Measurements from ENCODE around the gene RAD18. TPM values are rescaled to one million over a fixed set of nuclear protein-coding genes. Genes with fewer than 3 reads are reported as not detected.

The RAD18 gene
- total and polyA plus RNA-seq, 2 donors (not counting 1 experiment from before 2014, with no cell fraction given): 4.8 to 21.3 TPM

GRCh38 chr3:8827641-8828040 is 135.6 kb downstream of the RAD18 start:
- H2AFZ ChIP-seq (ENCODE audit: insufficient read depth, low read depth, low read length, poor library complexity, severe bottlenecking): no peak overlapping the region
- Mint-ChIP-seq H3K27me3 (no peaks in the 10 kb centered on the region), H3K4me3 (no peak overlapping the region), H3K9me3 (ENCODE audit: insufficient read depth) (no peaks in the 10 kb centered on the region), H3K4me1 (no peaks in the 10 kb centered on the region), H3K27ac (no peak overlapping the region)
- no peaks in the 10 kb centered on the region for H3K36me3 ChIP-seq (replicated peaks in 1 of 2; ENCODE audit: control extremely low read depth in 1 of 2, control insufficient read depth in 1 of 2, extremely low read depth in 1 of 2, insufficient read depth in 2 of 2, low read length in 1 of 2)
- intact Hi-C loops (cut with micrococcal nuclease): no loop called here
- ATAC-seq (ENCODE audit: low read depth): no peak
- H3K9ac ChIP-seq (ENCODE audit: low read length): no peak overlapping the region
- no peak overlapping the region for H3K4me3 ChIP-seq (ENCODE audit: control extremely low read depth in 1 of 5, extremely low read depth in 1 of 5, insufficient read depth in 1 of 5, low read depth in 2 of 5, low read length in 4 of 5)
- no peak overlapping the region for H3K27ac ChIP-seq (ENCODE audit: low read length in 2 of 2)
- H3K27me3 ChIP-seq (replicated peaks in 1 of 4; ENCODE audit: control extremely low read depth in 1 of 4, control insufficient read depth in 3 of 4, insufficient read depth in 4 of 4, low read length in 3 of 4): no peaks in the 10 kb centered on the region
- CTCF ChIA-PET: no interaction called here
- H3K4me2 ChIP-seq (replicated peaks; ENCODE audit: low read depth, low read length, poor library complexity, severe bottlenecking): no peak overlapping the region
- POLR2A ChIA-PET: no interaction called here
- no peaks in the 10 kb centered on the region for H3K4me1 ChIP-seq (ENCODE audit: control insufficient read depth in 2 of 2, insufficient read depth in 2 of 2, low read length in 2 of 2)
- no CpG with 5 or more reads among the region's 1 CpG for WGBS (ENCODE audit: insufficient coverage)
- no peak for DNase-seq
- no peaks in the 10 kb centered on the region for H3K79me2 ChIP-seq (ENCODE audit: control insufficient read depth, insufficient read depth, low read length)
- no peaks in the 10 kb centered on the region for H3K9me3 ChIP-seq (ENCODE audit: control extremely low read depth in 1 of 3, control insufficient read depth in 2 of 3, insufficient read depth in 1 of 3, low read length in 2 of 3)
- no peak for TF ChIP-seq CTCF (IDR thresholded peaks at IDR 0.05)
- TF ChIP-seq EZH2 (IDR thresholded peaks at IDR 0.05; ENCODE audit: borderline replicate concordance, insufficient read depth, low read depth, low read length, poor library complexity, severe bottlenecking): no peak
- no peaks in the 10 kb centered on the region for H4K20me1 ChIP-seq (ENCODE audit: control insufficient read depth, insufficient read depth, low read length, poor library complexity, severe bottlenecking)

Small RNA genes within 50 kb of the gene (small RNA-seq; reads per million reads assigned to genes)
- gene RF00416 (ENCODE audit: insufficient read length, low read depth, low replicate concordance): not detected

Other genes with a start within 250 kb of the RAD18 start
- not detected in 2 replicates for gene CAV3, start 229.7 kb downstream of the RAD18 start, total RNA-seq
- not detected in 2 replicates for gene CAV3, start 229.7 kb downstream of the RAD18 start, polyA plus RNA-seq
- 0.10 and 0.17 TPM in 2 replicates for gene OXTR, start 193.9 kb downstream of the RAD18 start, total RNA-seq
- gene OXTR, start 193.9 kb downstream of the RAD18 start, polyA plus RNA-seq: 0.13 and 0.14 TPM in 2 replicates